RPMI7951 (cell line): ENCODE results near the gene NACC1. TPM values are rescaled to one million over a fixed set of nuclear protein-coding genes. Genes with fewer than 3 reads are reported as not detected.
A peak's percentile ranks its signal among the peaks of the same experiment; 100 is the strongest.

Experiments
- DNase-seq: peaks from one replicate; pipeline ENCODE4 v3.0.0-alpha.2; 2012; ENCODE audit warnings: low read depth
- total RNA-seq: library from RNA; depleted of rRNA; stranded (reverse); fragments of >200 nt; shearing (Covaris generic); gene quantifications from 2 replicates; pipeline ENCODE4 v1.2.3, GENCODE V29; 2014

Gene NACC1
- total RNA-seq, 1 experiment from 2014 or later: 28.0 TPM

DNA sequence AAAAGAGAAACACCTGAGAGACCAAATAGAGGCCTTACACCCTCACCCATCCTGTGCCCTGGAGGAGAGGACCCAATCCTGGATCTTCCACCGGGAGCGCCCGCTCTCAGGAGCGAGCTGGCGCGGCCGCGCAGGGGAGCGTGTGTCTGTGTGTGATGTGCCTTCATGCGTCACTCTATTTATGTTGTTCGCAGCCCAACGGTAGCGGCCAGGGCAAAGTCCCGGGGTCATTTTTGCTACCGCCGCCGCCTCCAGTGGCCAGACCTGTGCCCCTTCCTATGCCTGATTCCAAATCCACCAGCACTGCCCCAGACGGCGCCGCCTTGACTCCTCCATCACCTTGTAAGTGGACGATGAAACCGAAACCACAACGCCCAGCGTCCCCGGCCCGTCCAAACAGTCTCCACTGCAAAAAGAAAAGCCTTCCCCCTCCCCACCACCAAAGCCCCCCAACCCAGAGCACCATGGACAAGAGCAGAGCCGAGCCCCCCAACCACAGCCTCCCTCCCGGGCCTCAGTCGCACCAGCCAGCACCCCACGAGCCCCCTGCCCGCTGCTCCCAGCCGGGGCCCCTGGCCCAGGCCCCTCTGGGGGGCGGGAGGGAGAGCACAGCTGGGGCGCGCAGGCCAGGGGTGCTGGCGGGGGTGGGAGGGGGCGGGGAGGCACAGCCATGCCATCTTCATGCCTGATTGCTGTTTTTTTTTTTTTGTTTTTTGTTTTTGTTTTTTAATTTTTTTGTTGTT lies 30.1 kb upstream of the NACC1 start:
- DNase-seq: no peak

GRCh38 chr19:13089139-13089856 lies 28.8 kb upstream of the NACC1 start:
- no peak for DNase-seq

- DNase-seq: no peak
These were observed 28.1 kb upstream of the NACC1 start for GRCh38 chr19:13089857-13090507.

DNA sequence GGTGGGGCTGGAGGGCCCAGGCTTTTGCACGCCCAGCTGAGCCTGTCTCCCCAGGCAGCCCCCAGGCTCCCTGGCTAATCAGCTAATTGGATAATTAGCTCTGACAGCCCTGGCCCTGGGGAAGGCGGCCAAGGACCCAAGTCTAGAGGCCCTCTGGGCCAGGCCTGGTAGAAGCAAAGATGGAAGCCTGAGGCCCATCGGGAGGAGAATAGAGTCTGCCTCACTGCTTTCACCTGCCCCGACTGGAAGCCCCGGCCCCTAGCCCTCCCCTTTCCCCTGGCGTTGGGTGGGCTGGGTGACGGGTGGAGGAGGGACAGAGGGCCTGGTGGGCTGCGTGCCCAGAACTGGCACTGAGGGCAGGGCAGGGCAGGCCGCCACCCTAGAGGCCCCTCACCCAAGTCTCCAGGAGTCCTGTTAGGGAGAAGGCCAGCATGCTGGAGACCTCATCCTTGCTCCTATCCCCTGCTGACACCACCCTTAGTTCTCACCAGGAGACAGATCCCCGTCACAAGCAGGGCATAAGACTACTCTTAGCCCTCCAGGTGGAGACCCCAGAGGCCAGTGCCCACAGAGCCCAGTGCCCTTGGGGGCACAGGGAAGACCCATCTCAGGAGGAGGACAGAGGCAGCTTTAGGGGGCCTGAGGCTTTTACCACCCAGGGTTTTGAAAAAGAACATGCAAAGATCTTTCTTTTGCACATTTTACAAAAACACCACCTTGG lies 27.4 kb upstream of the NACC1 start:
- no peak for DNase-seq

- DNase-seq: no peak
These were observed 26.5 kb upstream of the NACC1 start for GRCh38 chr19:13091400-13092157.

GRCh38 chr19:13092158-13092543 lies 25.9 kb upstream of the NACC1 start:
- DNase-seq: no peak

- peak; percentile 38 for DNase-seq
These were observed 25.3 kb upstream of the NACC1 start for GRCh38 chr19:13092606-13093235.

DNA sequence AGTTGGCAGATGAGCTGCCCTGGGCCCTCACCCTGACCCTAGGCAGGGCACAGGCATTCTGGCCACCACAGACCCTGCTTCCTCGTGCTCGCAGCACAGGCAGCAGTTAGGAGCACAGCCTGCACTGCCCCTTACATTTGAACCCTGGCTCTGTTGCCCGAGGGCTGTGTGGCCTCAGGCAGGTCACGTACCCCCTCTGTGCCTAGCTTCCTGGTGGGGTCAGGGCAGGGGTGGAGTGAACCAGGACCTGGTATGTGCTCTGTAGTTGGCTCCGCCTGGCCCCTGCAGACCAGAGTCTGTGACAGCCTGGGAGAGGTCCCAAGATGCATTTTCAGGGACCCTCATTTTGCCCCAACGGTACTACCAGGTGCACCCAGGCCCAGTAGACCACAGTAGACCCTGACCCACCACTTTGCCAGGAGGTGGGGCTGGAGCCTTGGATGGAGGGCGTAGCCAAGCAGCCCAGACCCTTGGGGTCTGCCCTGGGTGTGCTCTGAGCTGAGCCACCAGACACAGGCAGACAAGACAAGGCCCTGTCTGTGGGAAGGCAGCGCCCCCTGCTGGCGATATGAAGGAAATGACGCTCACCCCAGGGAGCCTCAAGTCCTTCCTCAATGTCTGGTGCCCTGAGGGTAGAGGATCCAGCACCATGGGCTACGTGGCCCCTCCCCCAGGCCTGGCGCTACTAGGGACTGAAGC lies 24.5 kb upstream of the NACC1 start:
- DNase-seq: peak; percentile 74

- no peak for DNase-seq
These were observed 24.0 kb upstream of the NACC1 start for GRCh38 chr19:13094106-13094504.

DNA sequence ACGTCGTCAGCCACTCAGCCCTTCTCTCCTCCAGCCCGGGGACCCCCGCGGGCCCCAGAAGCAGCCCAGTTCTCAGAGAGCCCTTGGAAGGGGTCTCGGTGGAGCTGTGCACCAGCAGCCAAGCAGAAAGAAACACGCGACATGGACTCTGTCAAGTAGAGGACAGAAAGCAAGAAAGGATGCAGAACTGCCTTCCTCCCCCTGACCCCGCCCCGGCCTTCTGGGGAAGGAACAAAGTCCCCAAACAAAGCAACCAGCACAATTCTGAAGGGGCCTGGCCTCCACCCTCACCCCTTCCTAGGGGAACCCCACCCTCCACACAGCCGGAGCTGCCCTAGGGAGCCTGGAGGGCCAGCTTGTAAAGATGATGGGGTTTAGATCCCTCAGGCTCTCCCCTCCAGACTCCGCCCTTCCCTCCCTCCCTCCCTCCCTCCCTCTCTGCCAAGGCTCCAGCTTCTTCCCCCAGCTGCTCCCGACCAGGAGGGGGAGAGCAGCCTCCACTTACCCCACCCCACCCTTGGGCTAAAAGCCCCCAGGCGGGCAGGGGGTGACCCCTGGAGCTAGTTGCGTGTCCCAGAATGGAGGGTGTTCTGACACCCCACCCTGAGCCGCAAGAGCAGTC lies 23.2 kb upstream of the NACC1 start:
- DNase-seq: no peak

- no peak for DNase-seq
These were observed 22.7 kb upstream of the NACC1 start for GRCh38 chr19:13095393-13095784.

- no peak for DNase-seq
These were observed 21.8 kb upstream of the NACC1 start for GRCh38 chr19:13095934-13096927.

DNA sequence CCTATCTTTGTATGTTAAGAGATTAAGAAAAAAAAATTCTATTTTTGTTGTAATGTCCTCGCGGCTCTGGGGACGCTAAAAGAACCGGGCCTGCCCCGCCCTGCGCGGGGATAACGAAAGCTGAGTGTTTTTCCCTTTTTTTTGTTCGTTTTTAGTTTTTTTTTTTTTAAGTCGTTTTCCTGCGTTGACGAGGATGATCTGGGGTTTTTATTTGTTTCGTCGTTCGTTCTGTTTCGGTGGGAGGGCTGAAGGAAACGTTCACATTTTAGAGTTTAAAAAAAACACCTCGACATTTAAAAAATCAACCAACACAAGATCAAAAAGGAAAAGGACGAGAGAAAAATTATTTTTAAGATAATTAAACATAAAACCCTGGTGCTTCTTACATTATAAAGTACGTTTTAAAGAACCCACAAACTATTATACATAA lies 21.0 kb upstream of the NACC1 start:
- DNase-seq: no peak

- no peak for DNase-seq
These were observed 20.4 kb upstream of the NACC1 start for GRCh38 chr19:13097463-13098258.

DNA sequence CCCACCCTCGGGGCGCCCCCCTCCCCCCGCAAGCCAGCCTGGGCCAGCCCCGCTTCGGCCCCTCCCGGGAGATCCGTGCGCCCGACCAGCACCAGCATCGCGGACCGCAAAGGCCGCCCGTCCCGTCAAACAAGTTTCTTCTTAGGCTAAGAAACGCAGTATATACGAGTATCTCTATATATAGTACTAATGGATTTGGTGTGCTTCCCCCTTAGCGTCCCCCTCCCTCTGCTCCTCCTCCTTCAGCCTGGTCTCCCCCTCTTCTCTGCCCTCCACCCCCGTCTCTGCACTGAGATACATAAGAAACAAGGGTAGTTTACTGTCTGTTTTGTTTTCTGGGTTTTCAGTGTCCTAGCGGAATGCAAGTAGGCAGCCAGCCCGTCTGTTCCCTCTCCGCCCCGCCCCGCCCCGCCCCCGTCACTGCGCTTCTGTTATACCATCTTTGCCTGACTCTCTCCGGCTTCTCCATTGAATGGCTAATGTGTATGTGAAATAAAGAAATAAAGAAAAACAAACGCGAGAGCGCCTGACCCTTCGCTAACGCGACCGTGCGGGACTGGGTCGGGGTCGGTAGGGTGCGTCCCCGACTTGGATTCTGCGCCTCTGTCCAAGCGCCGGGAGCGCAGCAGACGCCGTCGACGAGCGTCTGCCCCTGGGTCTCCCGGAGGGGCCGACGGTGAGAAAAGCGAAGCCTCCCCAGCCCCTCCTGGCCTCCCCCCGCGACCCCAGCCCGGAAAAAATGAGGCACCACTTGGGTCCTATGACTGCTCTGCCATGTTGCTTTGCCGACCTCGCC lies 19.6 kb upstream of the NACC1 start:
- DNase-seq: no peak

- DNase-seq: no peak
These were observed 18.7 kb upstream of the NACC1 start for GRCh38 chr19:13099073-13099999.
